A549 (cell line): ENCODE measurements around the gene MFF. TPM values are rescaled to one million over a fixed set of nuclear protein-coding genes. Genes with fewer than 3 reads are reported as not detected.

Source experiments
- ATAC-seq, 2 experiments: fragments of 200-7000 bp in 1 of 2; fragments of >200 bp in 1 of 2; cut with Nextera tagmentation in 1 of 2; cut with Tn5 transposase in 1 of 2; 3 replicates each; pipeline versions ENCODE4 v1.8.0 to v1.9.1; 2018 to 2020; ENCODE audit warnings: mild to moderate bottlenecking in 1 of 2, moderate library complexity in 1 of 2
- CTCF ChIA-PET: fragments of 300-600 bp; sonication (Branson Sonifier 250); formaldehyde crosslinking; extraction: SDS; loops from one replicate; lab custom pipeline; 2021; ENCODE audit warnings: antibody characterized with exemption, inconsistent platforms; lab: Yijun Ruan, JAX
- POLR2A ChIA-PET: fragments of 350-600 bp; formaldehyde crosslinking; extraction: SDS; loops from one replicate; lab custom pipeline; 2021; ENCODE audit warnings: antibody characterized with exemption, inconsistent platforms; lab: Yijun Ruan, JAX
- DNase-seq, 2 experiments: peaks; one replicate each; pipeline versions ENCODE4 v3.0.0 to v3.0.0-alpha.2; 2011 to 2016; ENCODE audit warnings: low read depth in 1 of 2, low spot score in 1 of 2
- FAIRE-seq: peaks from 2 replicates; lab custom pipeline; 2011; peaks lifted over from hg19 to GRCh38; lab: Jason Lieb, UNC
- H3K27ac ChIP-seq, 2 experiments: fragments of >200 bp; sonication (Bioruptor Twin); formaldehyde crosslinking; 3 replicates each; pipeline ENCODE4 v1.5.1; 2016 to 2017
- H3K4me1 ChIP-seq: fragments of >200 bp; sonication (Bioruptor Twin); formaldehyde crosslinking; 3 replicates; pipeline ENCODE4 v1.6.1; 2016
- H3K4me2 ChIP-seq: fragments of >200 bp; sonication (Bioruptor Twin); formaldehyde crosslinking; 3 replicates; pipeline ENCODE4 v1.6.1; 2016
- H3K4me3 ChIP-seq: fragments of >200 bp; sonication (Bioruptor Twin); formaldehyde crosslinking; 3 replicates; pipeline ENCODE4 v1.5.1; 2016
- H3K9me3 ChIP-seq: fragments of >200 bp; sonication (Bioruptor Twin); formaldehyde crosslinking; 3 replicates; pipeline ENCODE4 v1.6.1; 2016
- CBX2 ChIP-seq: fragments of 200-600 bp; sonication (generic); IDR thresholded peaks from 2 replicates; pipeline ENCODE4 v1.6.1; 2016; ENCODE audit warnings: low read depth, mild to moderate bottlenecking, borderline replicate concordance
- CHD4 ChIP-seq: fragments of 200-600 bp; sonication (generic); IDR thresholded peaks from 2 replicates; pipeline ENCODE4 v1.6.1; 2016; ENCODE audit warnings: antibody characterized with exemption, mild to moderate bottlenecking, borderline replicate concordance
- EHF ChIP-seq: fragments of 250-450 bp; sonication (Bioruptor Pico); IDR thresholded peaks from 2 replicates; pipeline ENCODE4 v1.5.0; 2020; ENCODE audit warnings: mild to moderate bottlenecking
- FOSL2 ChIP-seq, 2 experiments: fragments of 450-650 bp in 1 of 2; fragments of >200 bp in 1 of 2; sonication (Bioruptor Twin) in 1 of 2; formaldehyde crosslinking; IDR thresholded peaks; 2 replicates each; pipeline versions ENCODE4 v1.5.0 to v1.6.1; 2016 to 2020; ENCODE audit warnings: mild to moderate bottlenecking in 1 of 2, moderate library complexity in 1 of 2
- HOXB13 ChIP-seq: fragments of 250-450 bp; sonication (Bioruptor Pico); IDR thresholded peaks from 2 replicates; pipeline ENCODE4 v1.5.0; 2020; ENCODE audit warnings: low read depth, mild to moderate bottlenecking, moderate library complexity
- HOXB5 ChIP-seq: fragments of 250-450 bp; sonication (Bioruptor Pico); IDR thresholded peaks from 2 replicates; pipeline ENCODE4 v1.5.0; 2020; ENCODE audit warnings: mild to moderate bottlenecking, moderate library complexity
- KDM1A ChIP-seq: fragments of 200-600 bp; sonication (generic); IDR thresholded peaks from 2 replicates; pipeline ENCODE4 v1.6.1; 2016; ENCODE audit warnings: low read depth, mild to moderate bottlenecking
- MAFK ChIP-seq: fragments of 450-650 bp; IDR thresholded peaks from 2 replicates; pipeline ENCODE4 v1.6.1; 2014; ENCODE audit not compliant: partially characterized antibody
- MAX ChIP-seq: IDR thresholded peaks from 2 replicates; pipeline ENCODE4 v1.6.1; 2012
- RAD21 ChIP-seq, 2 experiments: fragments of >200 bp in 1 of 2; sonication (Bioruptor Twin) in 1 of 2; formaldehyde crosslinking in 1 of 2; IDR thresholded peaks in 1 of 2; conservative IDR thresholded peaks in 1 of 2; 2 replicates in 1 of 2; 3 replicates in 1 of 2; pipeline ENCODE4 v1.6.1; 2012 to 2018; ENCODE audit warnings: inconsistent platforms in 1 of 2
- RFX5 ChIP-seq: fragments of 450-650 bp; IDR thresholded peaks from 2 replicates; pipeline ENCODE4 v1.7.1; 2014; ENCODE audit warnings: antibody characterized with exemption, mild to moderate bottlenecking, moderate library complexity
- RNF2 ChIP-seq: fragments of 200-600 bp; sonication (generic); IDR thresholded peaks from 2 replicates; pipeline ENCODE4 v1.6.1; 2016; ENCODE audit warnings: low read depth, mild to moderate bottlenecking, antibody characterized with exemption, moderate library complexity, borderline replicate concordance
- SMC3 ChIP-seq: fragments of >200 bp; sonication (Bioruptor Twin); formaldehyde crosslinking; IDR thresholded peaks from 3 replicates; pipeline ENCODE4 v1.6.1; 2018; ENCODE audit warnings: inconsistent platforms
- ZC3H11A ChIP-seq: fragments of 450-650 bp; IDR thresholded peaks from 2 replicates; pipeline ENCODE4 v1.6.1; 2014; ENCODE audit warnings: antibody characterized with exemption, mild to moderate bottlenecking
- ZSCAN20 ChIP-seq: fragments of 250-450 bp; sonication (Bioruptor Pico); IDR thresholded peaks from 2 replicates; pipeline ENCODE4 v1.8.0; 2022; ENCODE audit warnings: mild to moderate bottlenecking, moderate library complexity
- WGBS: methylation state at CpG from one replicate; pipeline ENCODE4 v1.1.6; 2017; ENCODE audit errors: missing lambda C conversion rate; 5-methylcytosine and 5-hydroxymethylcytosine counted together
- polyA plus RNA-seq, 4 experiments: library from polyadenylated mRNA; depleted of rRNA in 3 of 4; stranded (reverse); fragments of >200 nt; fragmentation: RNase III in 1 of 4; extraction: RNeasy Plus Mini Kit Qiagen cat#74134 plus additional on column Dnase treatment in 1 of 4; gene quantifications; 2 replicates in 3 of 4; 3 replicates in 1 of 4; pipeline ENCODE4 v1.2.3, GENCODE V29; 2011 to 2017
- TF ChIP-seq, protein P1 (sequence below): fragments of >200 bp; sonication (Bioruptor Twin); formaldehyde crosslinking; IDR thresholded peaks from 3 replicates; pipeline ENCODE4 v1.5.1; 2016
- TF ChIP-seq, protein P2 (sequence below): fragments of 150-350 bp; IDR thresholded peaks from 2 replicates; pipeline ENCODE4 v1.6.1; 2014; ENCODE audit warnings: low read depth, mild to moderate bottlenecking, low read length
- TF ChIP-seq, protein P3 (sequence below): fragments of 250-450 bp; sonication (Bioruptor Pico); IDR thresholded peaks from 2 replicates; pipeline ENCODE4 v1.5.0; 2020; ENCODE audit warnings: low read depth, mild to moderate bottlenecking, moderate library complexity

Gene MFF
- polyA plus RNA-seq, 2 of the 4 experiments (the other 2 are of a cell fraction) = 135 to 252 TPM

GRCh38 chr2:227347117-227347516, 22.1 kb downstream of the MFF start:
- no peak overlapping the region for H3K4me2 ChIP-seq
- H3K27ac ChIP-seq = no peak overlapping the region
- DNase-seq = peak in 1 of 2 experiments; percentile 49
- H3K9me3 ChIP-seq = no peaks in the 10 kb centered on the region
- peaks cover 19% of the 10 kb centered on the region for H3K4me1 ChIP-seq
- POLR2A ChIA-PET = no interaction called here
- TF ChIP-seq RFX5 = no peak
- TF ChIP-seq, protein P1, sequence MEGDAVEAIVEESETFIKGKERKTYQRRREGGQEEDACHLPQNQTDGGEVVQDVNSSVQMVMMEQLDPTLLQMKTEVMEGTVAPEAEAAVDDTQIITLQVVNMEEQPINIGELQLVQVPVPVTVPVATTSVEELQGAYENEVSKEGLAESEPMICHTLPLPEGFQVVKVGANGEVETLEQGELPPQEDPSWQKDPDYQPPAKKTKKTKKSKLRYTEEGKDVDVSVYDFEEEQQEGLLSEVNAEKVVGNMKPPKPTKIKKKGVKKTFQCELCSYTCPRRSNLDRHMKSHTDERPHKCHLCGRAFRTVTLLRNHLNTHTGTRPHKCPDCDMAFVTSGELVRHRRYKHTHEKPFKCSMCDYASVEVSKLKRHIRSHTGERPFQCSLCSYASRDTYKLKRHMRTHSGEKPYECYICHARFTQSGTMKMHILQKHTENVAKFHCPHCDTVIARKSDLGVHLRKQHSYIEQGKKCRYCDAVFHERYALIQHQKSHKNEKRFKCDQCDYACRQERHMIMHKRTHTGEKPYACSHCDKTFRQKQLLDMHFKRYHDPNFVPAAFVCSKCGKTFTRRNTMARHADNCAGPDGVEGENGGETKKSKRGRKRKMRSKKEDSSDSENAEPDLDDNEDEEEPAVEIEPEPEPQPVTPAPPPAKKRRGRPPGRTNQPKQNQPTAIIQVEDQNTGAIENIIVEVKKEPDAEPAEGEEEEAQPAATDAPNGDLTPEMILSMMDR = peak; percentile 11; the same call in 1 of the 3 replicates
- TF ChIP-seq, protein P2, sequence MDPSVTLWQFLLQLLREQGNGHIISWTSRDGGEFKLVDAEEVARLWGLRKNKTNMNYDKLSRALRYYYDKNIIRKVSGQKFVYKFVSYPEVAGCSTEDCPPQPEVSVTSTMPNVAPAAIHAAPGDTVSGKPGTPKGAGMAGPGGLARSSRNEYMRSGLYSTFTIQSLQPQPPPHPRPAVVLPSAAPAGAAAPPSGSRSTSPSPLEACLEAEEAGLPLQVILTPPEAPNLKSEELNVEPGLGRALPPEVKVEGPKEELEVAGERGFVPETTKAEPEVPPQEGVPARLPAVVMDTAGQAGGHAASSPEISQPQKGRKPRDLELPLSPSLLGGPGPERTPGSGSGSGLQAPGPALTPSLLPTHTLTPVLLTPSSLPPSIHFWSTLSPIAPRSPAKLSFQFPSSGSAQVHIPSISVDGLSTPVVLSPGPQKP = no peak
- TF ChIP-seq, all 56 proteins: peak for 1
- CTCF ChIA-PET = interaction anchor here (0.9 to 2.0 kb wide), 4 partner anchors 12 to 419 kb away, joined by 3 to 7 read pairs (median 4); partner anchors contain the start of gene TM4SF20
- WGBS = 62% methylated on average over 7 of the region's 7 CpGs
- FAIRE-seq (no peak), ATAC-seq (peak; percentile 83 to 84)
- no peak overlapping the region for H3K4me3 ChIP-seq

DNA sequence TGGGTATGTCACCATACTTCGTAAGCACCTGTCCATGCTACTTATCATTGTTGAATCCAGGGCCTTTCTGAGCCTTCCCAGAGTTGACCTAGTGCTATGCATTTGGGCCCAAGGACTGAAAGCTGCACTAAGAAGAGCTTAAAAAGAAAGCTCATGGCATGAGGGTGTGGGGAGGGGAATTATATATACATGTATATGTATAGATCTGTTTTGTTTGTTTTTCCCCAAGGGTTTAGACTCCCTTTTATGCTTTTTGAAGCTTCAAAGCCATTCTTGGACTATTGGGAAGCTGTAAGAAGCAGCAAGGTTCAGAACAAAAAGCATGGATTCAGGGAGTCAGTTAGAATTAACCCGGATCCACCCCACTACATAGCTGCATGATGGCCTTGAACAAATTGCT, 23.3 kb downstream of the MFF start:
- TF ChIP-seq, protein P1 = no peak
- no peak for TF ChIP-seq HOXB5
- TF ChIP-seq ZSCAN20 (CRISPR knock-in tag) = no peak
- no peak for TF ChIP-seq HOXB13 (CRISPR knock-in tag)
- TF ChIP-seq SMC3 = no peak
- TF ChIP-seq RAD21 (conservative IDR thresholded peaks at IDR 0.05 in 1 of 2, IDR thresholded peaks at IDR 0.05 in 1 of 2) = no peak
- TF ChIP-seq, protein P3, sequence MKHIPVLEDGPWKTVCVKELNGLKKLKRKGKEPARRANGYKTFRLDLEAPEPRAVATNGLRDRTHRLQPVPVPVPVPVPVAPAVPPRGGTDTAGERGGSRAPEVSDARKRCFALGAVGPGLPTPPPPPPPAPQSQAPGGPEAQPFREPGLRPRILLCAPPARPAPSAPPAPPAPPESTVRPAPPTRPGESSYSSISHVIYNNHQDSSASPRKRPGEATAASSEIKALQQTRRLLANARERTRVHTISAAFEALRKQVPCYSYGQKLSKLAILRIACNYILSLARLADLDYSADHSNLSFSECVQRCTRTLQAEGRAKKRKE = no peak
- no peak for TF ChIP-seq CHD4
- no peak for TF ChIP-seq MAFK
- TF ChIP-seq RNF2 = no peak
- no peak for TF ChIP-seq CBX2
- no peak for TF ChIP-seq MAX
- TF ChIP-seq ZC3H11A = no peak
- FAIRE-seq (no peak), ATAC-seq (no peak), DNase-seq (no peak)
- Histone ChIP-seq H3K4me3 (no peak overlapping the region), H3K27ac (peak overlapping the region in 1 of 2 experiments; percentile 34; a peak in 1 of 6 replicates), H3K9me3 (no peaks in the 10 kb centered on the region), H3K4me2 (no peak overlapping the region), H3K4me1 (peaks cover 19% of the 10 kb centered on the region)
- ChIA-PET CTCF (interaction anchor here (1.0 to 2.0 kb wide), 8 partner anchors 9 to 418 kb away, joined by 3 to 7 read pairs (median 4); partner anchors contain the start of gene TM4SF20), POLR2A (no interaction called here)
- WGBS = 98% methylated on average over 2 of the region's 2 CpGs

GRCh38 chr2:227349989-227350612, 25.1 kb downstream of the MFF start:
- FAIRE-seq (no peak), DNase-seq (no peak), ATAC-seq (no peak)
- WGBS = 71% methylated on average over 7 of the region's 7 CpGs
- no peak overlapping the region for H3K27ac ChIP-seq
- ChIA-PET CTCF (interaction anchor here (0.5 to 1.0 kb wide), 3 partner anchors 17 to 1882 kb away, joined by 3 read pairs; no protein-coding TSS in a partner anchor), POLR2A (no interaction called here)
- H3K4me1 ChIP-seq = peaks cover 19% of the 10 kb centered on the region
- H3K4me2 ChIP-seq = no peak overlapping the region
- no peaks in the 10 kb centered on the region for H3K9me3 ChIP-seq
- no peak overlapping the region for H3K4me3 ChIP-seq
- TF ChIP-seq KDM1A (no peak), CBX2 (no peak), EHF (no peak), FOSL2 (IDR thresholded peaks at IDR 0.05) (no peak), FOSL2 (CRISPR knock-in tag; IDR thresholded peaks at IDR 0.05) (peak; percentile 53; the same call in 1 of the 2 replicates)
